HepG2 (cell line): ENCODE measurements around the gene VAC14. TPM values are rescaled to one million over a fixed set of nuclear protein-coding genes. Genes with fewer than 3 reads are reported as not detected.

Experiments used
- ATAC-seq: fragments of 200-7000 bp; cut with Tn5 transposase; 3 replicates; pipeline ENCODE4 v1.9.1; 2020; ENCODE audit warnings: mild to moderate bottlenecking, moderate library complexity
- BruUV-seq: library from RNA; stranded (reverse); fragments of 400-500 nt; replicated peaks from 2 replicates; lab custom pipeline; 2021; lab: Mats Ljungman, UMichigan
- CTCF ChIA-PET: fragments of 300-600 bp; formaldehyde crosslinking; extraction: SDS; loops from one replicate; lab custom pipeline; 2021; ENCODE audit warnings: low total read pairs, inconsistent platforms, low intra/inter-chr PET ratio; lab: Yijun Ruan, JAX
- POLR2A ChIA-PET: fragments of 350-600 bp; sonication (Branson Sonifier 250); formaldehyde crosslinking; loops from one replicate; lab custom pipeline; 2020; ENCODE audit warnings: antibody characterized with exemption, inconsistent platforms; lab: Yijun Ruan, JAX
- DNase-seq: peaks from one replicate; pipeline ENCODE4 v3.0.0-alpha.2; 2015; ENCODE audit warnings: low spot score
- FAIRE-seq: peaks from 3 replicates; lab custom pipeline; 2011; peaks lifted over from hg19 to GRCh38; lab: Jason Lieb, UNC
- H2AFZ ChIP-seq: one replicate; pipeline ENCODE4 v1.6.1; 2011; ENCODE audit warnings: low read length, inconsistent platforms
- H3K27ac ChIP-seq: fragments of 300-600 bp; 3 replicates; pipeline ENCODE4 v1.8.0; 2011; ENCODE audit warnings: mixed run types, mild to moderate bottlenecking, mixed read lengths, low read length, inconsistent platforms; ENCODE audit not compliant: insufficient read depth; ENCODE audit errors: extremely low read length
- H3K27me3 ChIP-seq, 2 experiments: fragments of 200-600 bp in 1 of 2; 2 replicates in 1 of 2; 3 replicates in 1 of 2; pipeline versions ENCODE4 v1.6.0 to v1.8.0; 2011; ENCODE audit warnings: low read length in 2 of 2, mild to moderate bottlenecking in 2 of 2, moderate library complexity in 2 of 2, inconsistent platforms in 1 of 2; ENCODE audit not compliant: insufficient read depth in 2 of 2, control insufficient read depth in 1 of 2
- H3K36me3 ChIP-seq, 2 experiments: fragments of 200-600 bp in 1 of 2; replicated peaks in 1 of 2; 2 replicates in 1 of 2; 3 replicates in 1 of 2; pipeline versions ENCODE4 v1.5.1 to v1.8.0; 2011; ENCODE audit warnings: low read length in 2 of 2, inconsistent platforms in 1 of 2; ENCODE audit not compliant: insufficient read depth in 2 of 2, control insufficient read depth in 1 of 2
- H3K4me1 ChIP-seq: 2 replicates; pipeline ENCODE4 v1.5.1; 2012; ENCODE audit warnings: low read length, inconsistent platforms; ENCODE audit not compliant: insufficient read depth
- H3K4me2 ChIP-seq: 2 replicates; pipeline ENCODE4 v1.6.0; 2011; ENCODE audit warnings: low read depth, low read length, inconsistent platforms
- H3K4me3 ChIP-seq, 3 experiments: fragments of 200-600 bp in 1 of 3; sonication (generic), shearing (Covaris generic) in 1 of 3; replicated peaks in 1 of 3; 2 replicates each; pipeline ENCODE4 v1.5.1; 2011 to 2016; ENCODE audit warnings: low read length in 3 of 3, inconsistent platforms in 2 of 3, low read depth in 2 of 3, mild to moderate bottlenecking in 2 of 3, control low read depth in 1 of 3, mixed read lengths in 1 of 3; ENCODE audit not compliant: insufficient read depth in 1 of 3
- H3K79me2 ChIP-seq: one replicate; pipeline ENCODE4 v1.6.1; 2011; ENCODE audit warnings: low read length, inconsistent platforms; ENCODE audit not compliant: insufficient read depth
- H3K9ac ChIP-seq: 2 replicates; pipeline ENCODE4 v1.6.0; 2011; ENCODE audit warnings: mild to moderate bottlenecking, low read depth, low read length, inconsistent platforms; ENCODE audit not compliant: insufficient read depth
- H3K9me3 ChIP-seq: 2 replicates; pipeline ENCODE4 v1.5.1; 2012; ENCODE audit warnings: mild to moderate bottlenecking, low read length
- H4K20me1 ChIP-seq: 2 replicates; pipeline ENCODE4 v1.6.0; 2011; ENCODE audit warnings: inconsistent platforms, mild to moderate bottlenecking, low read length, moderate library complexity; ENCODE audit not compliant: insufficient read depth
- BRCA1 ChIP-seq: sonication (generic); formaldehyde crosslinking; IDR thresholded peaks from 2 replicates; pipeline ENCODE4 v1.4.0; 2020; ENCODE audit warnings: missing genetic modification reagents
- FLYWCH1 ChIP-seq: sonication (generic); formaldehyde crosslinking; IDR thresholded peaks from 2 replicates; pipeline ENCODE4 v1.8.1; 2023; ENCODE audit warnings: mild to moderate bottlenecking, missing genetic modification reagents
- FOXK2 ChIP-seq: fragments of 450-650 bp; IDR thresholded peaks from 2 replicates; pipeline ENCODE4 v1.6.1; 2016
- REPIN1 ChIP-seq: sonication (generic); formaldehyde crosslinking; IDR thresholded peaks from 2 replicates; pipeline ENCODE4 v1.8.0; 2022; ENCODE audit warnings: missing genetic modification reagents, low read depth, mild to moderate bottlenecking, borderline replicate concordance
- SRSF4 ChIP-seq: fragments of 200-400 bp; formaldehyde crosslinking; IDR thresholded peaks from one replicate; pipeline ENCODE4 v1.6.1; 2018; ENCODE audit warnings: mild to moderate bottlenecking, low read depth, low read length, moderate library complexity; ENCODE audit not compliant: poor library complexity, severe bottlenecking
- STAG1 ChIP-seq: sonication (generic); formaldehyde crosslinking; IDR thresholded peaks from 2 replicates; pipeline ENCODE4 v1.4.0; 2020; ENCODE audit warnings: missing genetic modification reagents
- THYN1 ChIP-seq: sonication (generic); formaldehyde crosslinking; IDR thresholded peaks from 2 replicates; pipeline ENCODE4 v1.8.1; 2023; ENCODE audit warnings: low read depth, mild to moderate bottlenecking, moderate library complexity, missing genetic modification reagents, borderline replicate concordance
- TIGD3 ChIP-seq: sonication (generic); formaldehyde crosslinking; IDR thresholded peaks from 2 replicates; pipeline ENCODE4 v1.5.1; 2020; ENCODE audit warnings: mild to moderate bottlenecking, missing genetic modification reagents, borderline replicate concordance
- XBP1 ChIP-seq: sonication (generic); formaldehyde crosslinking; IDR thresholded peaks from 2 replicates; pipeline ENCODE4 v1.5.0; 2020; ENCODE audit warnings: missing genetic modification reagents
- ZNF142 ChIP-seq: sonication (generic); formaldehyde crosslinking; IDR thresholded peaks from 2 replicates; pipeline ENCODE4 v1.4.0; 2020; ENCODE audit warnings: missing genetic modification reagents
- ZNF569 ChIP-seq: sonication (generic); formaldehyde crosslinking; IDR thresholded peaks from 2 replicates; pipeline ENCODE4 v1.5.0; 2020; ENCODE audit warnings: mild to moderate bottlenecking, missing genetic modification reagents, moderate library complexity, borderline replicate concordance
- WGBS: methylation state at CpG from one replicate; pipeline ENCODE4 v1.1.6; 2017; ENCODE audit warnings: low lambda C conversion rate; 5-methylcytosine and 5-hydroxymethylcytosine counted together
- in situ Hi-C: cut with HindIII; loops from 2 replicates; pipeline ENCODE4 v1.10.0; 2017; ENCODE audit warnings: low pct_unique_long_range_greater_than_20kb; ENCODE audit not compliant: extremely low pct_ligation_motif_present
- intact Hi-C: fragments of 100-400 bp; cut with micrococcal nuclease; formaldehyde crosslinking; loops from one replicate; pipeline ENCODE4 v1.10.0; 2022; ENCODE audit not compliant: unreplicated experiment
- polyA plus RNA-seq, 8 experiments: library from polyadenylated mRNA; depleted of rRNA in 3 of 8; stranded (reverse) in 7 of 8; unstranded in 1 of 8; fragments of >200 nt; fragmentation: Illumina TruSeq in 4 of 8; extraction: Trizol in 4 of 8; gene quantifications; 2 replicates each; pipeline versions ENCODE4 v1.2.1 to v1.2.3, GENCODE V29; 2011 to 2016; ENCODE audit warnings: low read depth in 4 of 8, missing spikeins in 1 of 8, mixed read lengths in 1 of 8; ENCODE audit not compliant: insufficient read depth in 1 of 8
- total RNA-seq, 5 experiments: library from RNA; depleted of rRNA; stranded (reverse); fragments of >200 nt; fragmentation: Illumina TruSeq; extraction: Trizol; gene quantifications; 2 replicates each; pipeline ENCODE4 v1.2.3, GENCODE V29; 2016; ENCODE audit warnings: low read depth in 1 of 5

The VAC14 gene
- total and polyA plus RNA-seq, 2 of the 13 experiments (the other 11 are each of a cell fraction or from before 2014, with no cell fraction given) = 23.5 to 24.6 TPM

GRCh38 chr16:70725912-70726828 is 74.8 kb downstream of the VAC14 start (continued):
- TF ChIP-seq THYN1 (CRISPR knock-in tag) = no peak
- TF ChIP-seq FLYWCH1 (CRISPR knock-in tag) = peak; percentile 72; the same call in 1 of the 2 replicates

- WGBS = under 1% methylated on average over 14 of the region's 22 CpGs
- CTCF ChIA-PET = no interaction called here
- Histone ChIP-seq H3K27ac (peak overlapping the region; percentile 99), H2AFZ (no peak overlapping the region), H3K9me3 (no peaks in the 10 kb centered on the region), H3K9ac (peak overlapping the region; percentile 98), H3K27me3 (no peaks in the 10 kb centered on the region), H3K79me2 (peaks cover 11% of the 10 kb centered on the region), H3K36me3 (peaks cover 9 to 11% of the 10 kb centered on the region in 2 experiments; a peak in 3 of 5 replicates), H4K20me1 (no peaks in the 10 kb centered on the region), H3K4me1 (peaks cover 45% of the 10 kb centered on the region), H3K4me2 (peak overlapping the region; percentile 90), H3K4me3 (peak overlapping the region; percentile 51 to 73 (median 65))
- intact Hi-C loops (loop anchor here (1.0 to 5.0 kb wide), 5 partner anchors 13 to 888 kb away; no protein-coding TSS in a partner anchor), in situ Hi-C loops (loop anchor here (5.0 kb wide), 1 partner anchor 38 kb away; the partner anchor contains the start of gene MTSS2)
- DNase-seq (peak; percentile 100), FAIRE-seq (peak; percentile 99), ATAC-seq (peak; percentile 91)
- BruUV-seq = no TSS peak
- POLR2A ChIA-PET = interaction anchor here (0.6 to 10.2 kb wide), 34 partner anchors 10 to 857 kb away, joined by 3 to 536 read pairs (median 6); partner anchors contain the start of genes AARS1, COG4, DDX19A and MTSS2
- no peak for TF ChIP-seq TIGD3 (CRISPR knock-in tag)
- TF ChIP-seq SRSF4 = no peak
- TF ChIP-seq BRCA1 = no peak; the same call in 1 of the 2 replicates
- TF ChIP-seq FOXK2 = peak; percentile 91
- no peak for TF ChIP-seq XBP1 (CRISPR knock-in tag)
- TF ChIP-seq REPIN1 = peak; percentile 89
- TF ChIP-seq ZNF569 (CRISPR knock-in tag) = no peak; the same call in 1 of the 2 replicates
- peak; percentile 24; the same call in 1 of the 2 replicates for TF ChIP-seq STAG1 (CRISPR knock-in tag)
- TF ChIP-seq ZNF142 = peak; percentile 69
These were observed 75.7 kb downstream of the VAC14 start for GRCh38 chr16:70725024-70725911.
